Superior temporal gyrus (tissue), 1 donor: ENCODE results near the gene ENO4.

Experiments used
- DNase-seq: peaks from one replicate; pipeline ENCODE4 v3.0.0-alpha.2; 2016; ENCODE audit errors: extremely low spot score

The ENO4 gene

DNA sequence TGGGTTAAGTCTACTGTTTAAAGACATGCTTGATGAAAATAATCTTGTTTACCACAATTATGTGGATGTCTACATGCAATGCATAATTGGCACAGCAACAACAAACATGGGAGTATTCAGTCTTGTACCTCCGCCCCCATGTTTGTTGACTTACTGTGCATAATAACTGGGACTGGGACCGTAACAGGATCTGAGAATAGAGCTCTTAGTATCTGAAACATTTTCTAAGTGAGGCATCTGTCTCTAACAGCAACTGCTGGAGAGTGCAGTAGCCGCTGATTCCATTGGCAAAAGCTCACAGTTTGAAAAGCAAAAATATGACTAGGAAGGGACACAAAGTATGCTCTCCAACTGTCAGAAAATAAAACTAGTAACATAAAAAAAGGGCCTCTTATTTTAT, 61.6 kb downstream of the ENO4 start:
- DNase-seq: no peak

GRCh38 chr10:116912162-116912561, 62.9 kb downstream of the ENO4 start:
- no peak for DNase-seq

- no peak for DNase-seq
Measured at GRCh38 chr10:116913695-116914094, 64.4 kb downstream of the ENO4 start.

DNA sequence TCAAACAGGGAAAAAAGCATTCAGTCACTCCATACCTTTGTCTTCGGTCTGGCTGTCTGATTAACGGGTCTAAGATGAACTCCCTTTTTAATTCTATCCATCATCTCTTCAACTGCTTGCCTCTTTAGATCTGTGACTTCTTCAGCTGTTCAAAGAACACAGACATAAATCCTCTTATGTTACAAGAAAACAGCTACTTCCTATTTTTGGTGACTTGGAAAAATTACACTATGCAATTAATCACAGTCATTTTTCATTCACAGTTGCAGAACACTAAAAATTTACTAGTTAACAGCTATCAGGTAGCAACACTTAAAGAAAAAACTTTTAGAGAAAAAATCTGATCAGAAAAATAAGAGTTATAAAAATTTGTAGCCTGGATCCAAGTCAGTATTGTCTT, 66.0 kb downstream of the ENO4 start:
- DNase-seq: no peak

DNA sequence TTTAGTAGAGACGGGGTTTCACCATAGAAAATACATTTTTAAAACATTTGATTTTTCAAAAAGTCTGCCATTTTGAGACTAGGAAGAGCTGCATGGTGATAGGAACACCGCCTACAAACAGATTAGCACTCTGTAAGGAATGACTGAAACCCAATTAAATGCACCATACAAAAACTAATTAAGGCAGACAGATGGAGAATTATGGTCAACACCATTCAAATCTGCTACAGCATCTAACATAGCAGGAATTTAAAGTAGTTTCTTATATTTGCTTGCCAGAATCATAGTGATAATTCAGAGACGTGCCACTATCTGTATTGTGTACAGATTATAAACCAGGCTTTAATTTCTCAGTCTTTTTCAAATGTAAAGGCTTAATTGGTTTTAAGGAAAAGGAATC, 68.2 kb downstream of the ENO4 start:
- no peak for DNase-seq

GRCh38 chr10:116918583-116918982, 69.3 kb downstream of the ENO4 start:
- DNase-seq: no peak

GRCh38 chr10:116919164-116919563, 69.9 kb downstream of the ENO4 start:
- DNase-seq: no peak

- DNase-seq: no peak
Measured at GRCh38 chr10:116919706-116920105, 70.4 kb downstream of the ENO4 start.

GRCh38 chr10:116925056-116925455, 75.8 kb downstream of the ENO4 start:
- DNase-seq: no peak

DNA sequence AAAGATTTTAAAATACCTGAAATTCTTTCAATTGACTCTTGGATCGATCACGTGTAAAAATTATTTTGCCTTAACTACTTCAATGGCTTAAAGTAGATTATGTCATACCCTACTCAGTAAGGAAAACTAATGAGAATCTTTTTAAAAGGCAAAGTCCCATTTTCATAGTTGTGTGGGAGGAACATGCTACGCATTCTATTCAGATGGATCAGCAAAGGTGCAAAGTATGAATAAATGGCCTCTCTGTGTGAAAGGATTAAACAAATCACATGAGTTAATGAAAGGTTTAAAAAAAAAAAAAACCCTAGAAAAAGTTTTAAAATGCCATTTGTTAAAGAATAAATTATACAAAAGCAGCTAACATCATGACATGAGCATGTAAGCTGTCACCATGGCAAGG, 77.1 kb downstream of the ENO4 start:
- DNase-seq: no peak

GRCh38 chr10:116931806-116932205, 82.5 kb downstream of the ENO4 start:
- DNase-seq: no peak
